PC-9 (cell line): ENCODE measurements around the gene GCLC. TPM values are rescaled to one million over a fixed set of nuclear protein-coding genes. Genes with fewer than 3 reads are reported as not detected.

Experiments used
- BruUV-seq: library from RNA; stranded (reverse); fragments of 400-500 nt; replicated peaks from 2 replicates; lab custom pipeline; 2021; lab: Mats Ljungman, UMichigan
- CTCF ChIA-PET: fragments of 300-600 bp; sonication (Branson Sonifier 250); formaldehyde crosslinking; loops from one replicate; lab custom pipeline; 2022; ENCODE audit warnings: antibody characterized with exemption; lab: Charles Lee
- POLR2A ChIA-PET: fragments of 300-600 bp; sonication (Branson Sonifier 250); formaldehyde crosslinking; loops from one replicate; lab custom pipeline; 2022; ENCODE audit warnings: antibody characterized with exemption; ENCODE audit not compliant: unreplicated experiment; lab: Charles Lee
- DNase-seq, 2 experiments: peaks; one replicate each; pipeline versions ENCODE4 v3.0.0 to v3.0.0-alpha.2; 2015 to 2022; ENCODE audit warnings: mixed read lengths in 1 of 2
- H2AFZ ChIP-seq: fragments of 200-600 bp; sonication (generic); 2 replicates; pipeline ENCODE4 v1.8.1; 2017; ENCODE audit warnings: antibody characterized with exemption
- H3F3A ChIP-seq: fragments of 200-600 bp; sonication (generic); 2 replicates; pipeline ENCODE4 v1.8.1; 2017; ENCODE audit warnings: antibody characterized with exemption, mild to moderate bottlenecking, low read depth; ENCODE audit not compliant: insufficient read depth
- H3K27ac ChIP-seq: fragments of 200-600 bp; sonication (generic); 2 replicates; pipeline ENCODE4 v1.6.1; 2016; ENCODE audit warnings: mixed run types
- H3K27me3 ChIP-seq: fragments of 200-600 bp; sonication (generic); 2 replicates; pipeline ENCODE4 v1.6.1; 2016; ENCODE audit warnings: low read depth, mixed run types; ENCODE audit not compliant: insufficient read depth
- H3K36me3 ChIP-seq: fragments of 200-600 bp; sonication (generic); 2 replicates; pipeline ENCODE4 v1.6.1; 2016; ENCODE audit warnings: low read depth, mixed run types
- H3K4me1 ChIP-seq: fragments of 200-600 bp; sonication (generic); replicated peaks from 2 replicates; pipeline ENCODE4 v1.6.1; 2016; ENCODE audit warnings: mixed run types; ENCODE audit not compliant: insufficient read depth
- H3K4me2 ChIP-seq: fragments of 200-600 bp; sonication (generic); 2 replicates; pipeline ENCODE4 v1.6.1; 2017; ENCODE audit warnings: mixed run types
- H3K4me3 ChIP-seq: fragments of 200-600 bp; sonication (generic); 2 replicates; pipeline ENCODE4 v1.6.1; 2016; ENCODE audit warnings: mixed run types
- H3K79me2 ChIP-seq: fragments of 200-600 bp; sonication (generic); 2 replicates; pipeline ENCODE4 v1.6.1; 2017; ENCODE audit warnings: low read depth, mixed run types
- H3K9me2 ChIP-seq: fragments of 200-600 bp; sonication (generic); 2 replicates; pipeline ENCODE4 v1.8.1; 2017; ENCODE audit warnings: mild to moderate bottlenecking; ENCODE audit not compliant: insufficient read depth
- H3K9me3 ChIP-seq: fragments of 200-600 bp; sonication (generic); 2 replicates; pipeline ENCODE4 v1.8.1; 2016; ENCODE audit warnings: low read depth; ENCODE audit not compliant: insufficient read depth
- H4K20me1 ChIP-seq: fragments of 200-600 bp; sonication (generic); 2 replicates; pipeline ENCODE4 v1.8.1; 2017; ENCODE audit not compliant: insufficient read depth
- EZH2 ChIP-seq: fragments of 200-600 bp; sonication (generic); IDR thresholded peaks from 2 replicates; pipeline ENCODE4 v1.8.0; 2017; ENCODE audit warnings: antibody characterized with exemption, low read depth
- intact Hi-C: fragments of 100-400 bp; cut with micrococcal nuclease; formaldehyde crosslinking; loops from one replicate; pipeline ENCODE4 v1.10.0; 2022; ENCODE audit not compliant: unreplicated experiment
- total RNA-seq: library from RNA; stranded (reverse); gene quantifications from 2 replicates; pipeline ENCODE4 v1.2.3, GENCODE V29; 2021
- TF ChIP-seq, protein P1 (sequence below): fragments of 200-600 bp; sonication (generic); conservative IDR thresholded peaks from 2 replicates; pipeline ENCODE4 v1.6.1; 2017; ENCODE audit warnings: mixed run types, antibody characterized with exemption, mild to moderate bottlenecking, moderate library complexity

GCLC gene
- total RNA-seq, 1 experiment from 2014 or later, result 213 TPM

GRCh38 chr6:53455678-53456077, 89.2 kb downstream of the GCLC start:
- no peaks in the 10 kb centered on the region for H3K36me3 ChIP-seq
- H3K27me3 ChIP-seq, result no peaks in the 10 kb centered on the region
- TF ChIP-seq, protein P1, sequence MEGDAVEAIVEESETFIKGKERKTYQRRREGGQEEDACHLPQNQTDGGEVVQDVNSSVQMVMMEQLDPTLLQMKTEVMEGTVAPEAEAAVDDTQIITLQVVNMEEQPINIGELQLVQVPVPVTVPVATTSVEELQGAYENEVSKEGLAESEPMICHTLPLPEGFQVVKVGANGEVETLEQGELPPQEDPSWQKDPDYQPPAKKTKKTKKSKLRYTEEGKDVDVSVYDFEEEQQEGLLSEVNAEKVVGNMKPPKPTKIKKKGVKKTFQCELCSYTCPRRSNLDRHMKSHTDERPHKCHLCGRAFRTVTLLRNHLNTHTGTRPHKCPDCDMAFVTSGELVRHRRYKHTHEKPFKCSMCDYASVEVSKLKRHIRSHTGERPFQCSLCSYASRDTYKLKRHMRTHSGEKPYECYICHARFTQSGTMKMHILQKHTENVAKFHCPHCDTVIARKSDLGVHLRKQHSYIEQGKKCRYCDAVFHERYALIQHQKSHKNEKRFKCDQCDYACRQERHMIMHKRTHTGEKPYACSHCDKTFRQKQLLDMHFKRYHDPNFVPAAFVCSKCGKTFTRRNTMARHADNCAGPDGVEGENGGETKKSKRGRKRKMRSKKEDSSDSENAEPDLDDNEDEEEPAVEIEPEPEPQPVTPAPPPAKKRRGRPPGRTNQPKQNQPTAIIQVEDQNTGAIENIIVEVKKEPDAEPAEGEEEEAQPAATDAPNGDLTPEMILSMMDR, result no peak
- no peaks in the 10 kb centered on the region for H3K4me1 ChIP-seq
- no peaks in the 10 kb centered on the region for H3K9me2 ChIP-seq
- intact Hi-C loops, result no loop called here
- no peak overlapping the region for H3K27ac ChIP-seq
- ChIA-PET CTCF (no interaction called here), POLR2A (no interaction called here)
- H3K4me2 ChIP-seq, result no peak overlapping the region
- no peak overlapping the region for H2AFZ ChIP-seq
- DNase-seq, result no peak
- H4K20me1 ChIP-seq, result no peaks in the 10 kb centered on the region
- no TSS peak for BruUV-seq
- H3K4me3 ChIP-seq, result no peak overlapping the region
- H3F3A ChIP-seq, result no peaks in the 10 kb centered on the region
- 0 out of 2 replicates have a peak, but pooled peaks cover 5% of the 10 kb centered on the region for H3K9me3 ChIP-seq
- no peaks in the 10 kb centered on the region for H3K79me2 ChIP-seq

DNA sequence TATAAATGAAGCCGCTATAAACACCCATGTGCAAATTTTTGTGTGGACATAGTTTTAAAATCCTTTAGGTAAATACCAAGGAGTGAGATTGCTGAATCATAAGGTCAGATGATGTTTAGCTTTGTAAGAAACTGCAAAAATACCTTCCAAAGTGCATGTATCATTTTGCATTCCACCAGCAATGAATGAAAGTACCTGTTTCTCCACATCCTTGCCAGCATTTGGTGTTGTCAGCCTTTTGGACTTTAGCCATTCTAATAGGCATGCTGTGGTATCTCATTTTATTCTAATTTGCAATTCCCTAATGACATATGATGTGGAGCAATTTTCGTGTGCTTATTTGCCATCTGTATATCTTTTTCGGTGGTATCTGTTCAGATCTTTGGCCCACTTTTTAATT, 93.7 kb downstream of the GCLC start:
- CTCF ChIA-PET, result no interaction called here
- H4K20me1 ChIP-seq, result no peaks in the 10 kb centered on the region

GRCh38 chr6:53447865-53448264, 97.0 kb downstream of the GCLC start:
- intact Hi-C loops, result no loop called here
- Histone ChIP-seq H2AFZ (no peak overlapping the region), H3K4me1 (no peaks in the 10 kb centered on the region), H3K9me3 (0 out of 2 replicates have a peak, but pooled peaks cover 5% of the 10 kb centered on the region), H3K4me3 (no peak overlapping the region), H3K4me2 (no peak overlapping the region), H3K36me3 (no peaks in the 10 kb centered on the region), H3K9me2 (no peaks in the 10 kb centered on the region), H3K27ac (no peak overlapping the region), H3K79me2 (no peaks in the 10 kb centered on the region), H3F3A (no peaks in the 10 kb centered on the region), H3K27me3 (no peaks in the 10 kb centered on the region), H4K20me1 (no peaks in the 10 kb centered on the region)
- ChIA-PET POLR2A (interaction anchor here (0.6 kb wide), 1 partner anchor 686 kb away, joined by 4 read pairs; no protein-coding TSS in a partner anchor), CTCF (no interaction called here)
- no peak for DNase-seq
- no TSS peak for BruUV-seq
- TF ChIP-seq EZH2, result no peak
- TF ChIP-seq, protein P1, result no peak

More for the DNA sequence above, 93.7 kb downstream of the GCLC start:
- DNase-seq, result no peak
- no peaks in the 10 kb centered on the region for H3K36me3 ChIP-seq
- H3K9me3 ChIP-seq, result 0 out of 2 replicates have a peak, but pooled peaks cover 5% of the 10 kb centered on the region
- no peak overlapping the region for H3K4me2 ChIP-seq
- no peak for TF ChIP-seq EZH2
- TF ChIP-seq, protein P1, result no peak
- H3K27me3 ChIP-seq, result no peaks in the 10 kb centered on the region
- H3K79me2 ChIP-seq, result no peaks in the 10 kb centered on the region
- no TSS peak for BruUV-seq
- intact Hi-C loops, result no loop called here
- no peaks in the 10 kb centered on the region for H3K4me1 ChIP-seq
- no peaks in the 10 kb centered on the region for H3K9me2 ChIP-seq
- POLR2A ChIA-PET, result no interaction called here
- no peak overlapping the region for H3K27ac ChIP-seq
- no peak overlapping the region for H3K4me3 ChIP-seq
- H3F3A ChIP-seq, result no peaks in the 10 kb centered on the region
- H2AFZ ChIP-seq, result no peak overlapping the region

Other genes starting within 250 kb of the GCLC start
- 71.3 and 108 TPM in 2 replicates for gene ELOVL5, start 196.2 kb downstream of the GCLC start, total RNA-seq
- 0.93 and 1.1 TPM in 2 replicates for gene KLHL31, start 120.7 kb upstream of the GCLC start, total RNA-seq
- 23.0 and 26.4 TPM in 2 replicates for gene LRRC1, start 249.9 kb upstream of the GCLC start, total RNA-seq